Right ventricle myocardium inferior (tissue), 1 donor: Measurements from ENCODE around the gene OMP. TPM values are rescaled to one million over a fixed set of nuclear protein-coding genes. Genes with fewer than 3 reads are reported as not detected.
A peak's percentile ranks its signal among the peaks of the same experiment; 100 is the strongest.

Source experiments
- ATAC-seq: fragments of 200-7000 bp; cut with Tn5 transposase; one replicate; pipeline ENCODE4 v1.9.1; 2020; ENCODE audit warnings: mild to moderate bottlenecking, moderate library complexity
- DNase-seq: peaks from one replicate; pipeline ENCODE4 v3.0.0; 2021; ENCODE audit errors: missing footprints
- intact Hi-C: fragments of 100-400 bp; cut with DNase I; formaldehyde crosslinking; loops from one replicate; pipeline ENCODE4 v1.11.0; 2022
- total RNA-seq: library from RNA; stranded (reverse); fragmentation: NEBNext Ultra II Directional; extraction: Animal tissue kit (Norgen Biotek cat#: 25700); gene quantifications from one replicate; pipeline ENCODE4 v1.2.1, GENCODE V29; 2021
- donor health status: DM: no; HTN: yes; CAD: no; lungs with severe emphysema.

Gene OMP
- total RNA-seq, 1 donor from 2014 or later = not detected

DNA sequence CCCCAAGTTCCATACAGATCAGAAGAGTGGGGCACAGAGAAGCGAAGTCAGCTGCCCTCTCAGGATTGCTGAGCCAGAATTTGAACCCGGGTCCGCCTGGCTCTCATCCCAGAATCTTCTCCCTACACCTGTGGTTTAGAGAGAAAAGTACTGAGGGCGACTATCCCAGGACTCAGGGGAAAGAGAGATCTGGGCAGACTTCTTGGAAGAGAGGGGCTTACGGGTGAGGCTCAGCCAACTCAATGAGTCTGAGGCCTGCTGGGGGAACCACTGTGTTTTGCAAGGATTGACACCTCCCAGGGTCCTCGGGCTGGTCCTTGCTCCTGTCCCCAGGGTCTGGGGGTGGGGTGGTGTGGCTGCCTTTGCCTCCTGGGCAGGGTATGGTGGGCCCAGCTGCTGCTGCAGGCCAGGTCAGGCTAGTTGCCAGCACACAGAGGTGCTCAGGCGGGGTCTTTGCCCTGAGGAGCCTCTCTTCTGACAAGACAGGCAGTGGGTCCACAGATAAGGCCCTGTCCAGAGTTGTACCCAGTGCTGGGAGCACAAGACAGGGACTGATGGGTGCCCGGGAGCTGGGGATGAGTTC is 34.7 kb upstream of the OMP start:
- no peak for DNase-seq
- intact Hi-C loops = no loop called here

DNA sequence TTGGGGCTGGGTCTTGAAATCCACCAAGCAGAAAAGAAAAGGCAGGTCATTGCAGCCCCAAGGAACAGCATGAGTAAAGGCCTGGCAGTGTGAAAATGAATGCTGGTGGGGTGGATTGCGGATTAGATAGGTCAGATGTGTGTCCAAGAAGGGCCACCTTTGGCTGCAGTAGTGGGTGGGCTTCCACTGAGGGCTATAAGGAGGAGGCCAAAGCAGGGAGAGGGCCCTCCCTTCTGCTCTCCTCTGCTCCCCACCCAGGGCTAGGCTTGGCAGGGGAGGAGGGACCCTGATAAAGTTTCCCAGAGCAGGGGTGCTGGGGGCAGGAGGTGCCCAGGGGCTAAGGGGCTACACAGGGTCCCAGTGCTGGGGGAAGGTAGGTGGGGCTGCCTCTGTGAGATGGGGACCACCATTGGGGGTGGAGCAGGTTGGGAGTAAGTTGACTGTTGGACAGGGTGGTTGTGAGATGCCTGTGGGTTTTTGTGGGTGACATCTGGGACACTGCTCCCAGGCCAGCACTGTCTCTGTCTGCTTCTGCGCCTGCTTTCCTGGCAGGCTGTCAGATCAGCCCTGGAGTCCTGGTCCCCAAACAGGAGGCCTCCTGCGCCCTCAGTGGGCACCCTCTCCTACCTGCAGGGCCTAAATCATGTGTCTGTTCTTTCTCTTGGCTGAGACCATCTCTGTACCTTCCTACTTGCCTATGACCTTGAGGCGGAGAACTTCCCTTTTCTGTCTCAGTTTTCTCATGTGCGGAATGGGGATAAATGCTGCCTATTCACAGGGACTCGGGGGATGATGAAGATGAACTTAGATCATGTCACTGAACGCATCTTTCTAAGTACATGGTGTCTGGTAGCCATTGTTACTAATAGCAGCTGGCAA is 33.9 kb upstream of the OMP start:
- no peak for ATAC-seq
- DNase-seq = no peak
- intact Hi-C loops = no loop called here

More for the DNA sequence above, 34.7 kb upstream of the OMP start:
- no peak for ATAC-seq

DNA sequence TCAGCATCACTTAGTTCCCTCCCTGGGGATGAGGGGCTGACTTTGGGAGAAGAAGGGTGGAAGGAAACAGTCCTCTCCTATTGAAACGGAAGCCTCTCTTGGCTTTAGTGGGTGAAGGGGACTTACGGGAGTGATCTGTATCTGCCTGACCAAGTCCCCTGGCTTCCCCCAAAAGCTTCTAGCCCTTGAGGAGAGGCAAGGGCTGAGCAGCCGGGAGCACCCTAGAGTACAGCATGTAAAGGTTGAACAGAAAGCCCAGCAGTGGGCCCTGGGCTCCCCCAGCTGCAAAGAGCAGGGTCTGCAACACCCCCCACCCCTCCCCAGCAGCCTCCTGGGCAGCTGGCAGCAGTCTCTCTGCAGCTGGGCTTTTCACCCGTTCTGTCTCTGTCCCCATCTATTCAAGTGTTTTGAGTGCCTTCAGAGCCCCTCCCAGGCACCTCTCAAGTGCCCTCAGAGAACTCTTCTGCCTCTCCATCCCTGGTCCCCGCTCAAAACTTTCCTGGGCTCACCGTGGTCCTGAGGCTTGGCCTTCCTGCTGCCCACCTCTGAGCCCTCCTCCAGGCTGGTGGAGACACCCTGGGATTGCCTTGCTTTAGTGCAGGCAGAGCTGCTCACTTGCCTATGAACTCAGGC is 33.2 kb upstream of the OMP start:
- ATAC-seq (no peak), DNase-seq (no peak)
- intact Hi-C loops = no loop called here

DNA sequence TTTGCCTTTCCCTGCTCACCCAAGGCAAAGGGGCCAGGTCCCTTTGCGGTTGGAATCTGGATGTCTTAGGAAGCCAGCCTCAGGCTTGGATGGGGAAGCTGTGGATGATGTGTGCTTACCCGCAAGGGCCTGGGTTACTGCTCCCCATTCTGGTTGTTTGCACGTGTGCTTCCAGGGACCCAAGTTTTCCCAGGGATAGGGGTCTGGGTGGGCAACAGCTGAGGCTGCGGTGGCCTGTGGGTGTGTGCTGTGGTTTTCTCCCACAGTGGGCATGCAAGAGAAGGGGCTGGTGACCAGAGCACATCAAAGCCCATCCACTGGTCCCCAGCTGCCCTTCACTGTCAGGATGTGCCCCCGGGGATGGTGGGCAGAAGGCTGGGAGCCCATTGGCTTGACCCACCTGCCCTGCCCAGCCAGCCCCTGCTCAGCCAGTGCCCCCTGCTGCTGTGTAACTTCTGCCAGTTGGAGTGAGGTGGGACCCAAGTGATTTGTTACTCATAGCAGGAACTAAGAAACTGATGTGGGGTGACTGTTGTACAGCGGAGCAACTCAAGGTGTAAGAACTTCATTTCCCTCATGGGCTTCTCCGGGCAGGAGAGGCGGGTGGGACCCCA is 32.6 kb upstream of the OMP start:
- DNase-seq = no peak
- ATAC-seq = no peak

DNA sequence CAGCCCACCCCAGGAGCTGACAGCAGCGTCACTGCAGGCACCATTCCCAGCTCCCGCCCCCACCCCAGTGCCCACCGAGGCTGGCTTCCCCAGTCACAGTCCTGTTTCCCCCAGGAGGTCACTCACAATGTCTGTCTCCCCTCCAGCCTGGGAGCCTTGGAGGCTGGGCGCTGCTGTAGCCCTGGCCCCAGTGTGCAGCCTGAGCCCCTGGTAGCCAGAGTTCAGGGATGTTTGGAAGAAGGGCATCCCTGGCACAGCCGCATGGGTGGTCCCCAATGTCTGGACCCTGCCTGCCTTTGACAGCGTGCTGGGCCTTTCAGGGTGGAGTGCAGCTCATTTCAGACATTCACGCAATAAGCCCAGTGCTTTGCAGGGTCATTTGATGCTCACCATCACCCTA is 31.6 kb upstream of the OMP start:
- ATAC-seq (no peak), DNase-seq (no peak)
- intact Hi-C loops = no loop called here

More for the DNA sequence above, 32.6 kb upstream of the OMP start:
- intact Hi-C loops = no loop called here

DNA sequence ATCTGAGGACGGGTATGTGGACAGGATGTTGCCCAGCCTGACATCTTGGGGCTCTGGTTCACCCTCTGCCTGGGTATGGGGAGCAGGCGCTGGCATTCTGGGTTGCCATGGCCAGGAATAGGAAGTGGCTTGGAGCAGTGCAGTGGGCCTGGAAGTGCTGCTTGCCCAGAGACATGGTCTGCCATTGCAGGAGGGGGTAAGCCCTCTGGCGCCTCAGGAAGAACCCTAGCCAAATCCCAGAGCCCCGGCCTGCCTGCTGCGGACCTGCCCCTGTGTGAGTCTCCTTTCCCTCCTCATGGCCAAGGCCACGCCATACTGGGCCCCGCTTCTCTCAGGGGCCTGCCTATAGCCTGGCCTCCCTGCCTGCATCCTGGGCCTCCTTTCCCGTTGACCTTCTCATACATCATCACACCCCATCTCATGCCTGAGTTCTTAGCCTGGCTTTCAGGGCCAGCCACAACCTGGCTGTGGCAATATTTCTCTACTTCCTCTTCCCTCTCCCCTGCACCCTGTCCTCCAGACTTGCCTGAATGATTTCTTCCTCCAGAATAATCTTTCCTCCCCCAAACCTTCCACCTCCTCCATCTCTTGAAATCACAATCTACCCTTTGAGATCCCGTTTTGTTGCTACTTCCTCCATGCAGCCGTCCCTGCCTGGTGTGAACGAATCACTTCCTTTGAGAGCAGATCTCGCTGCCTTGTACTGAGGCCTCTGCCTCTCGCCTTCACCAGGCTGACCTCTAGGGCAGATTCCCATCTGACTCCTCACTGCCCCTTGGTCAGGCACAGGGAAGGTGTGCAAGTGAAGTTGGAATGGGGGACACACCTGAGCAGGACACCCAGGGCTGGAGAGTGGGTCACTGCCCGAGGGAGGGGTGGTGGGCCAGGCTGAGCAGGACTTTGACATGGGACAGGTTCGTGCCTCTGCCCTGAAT is 30.7 kb upstream of the OMP start:
- ATAC-seq (no peak), DNase-seq (no peak)
- intact Hi-C loops = no loop called here

DNA sequence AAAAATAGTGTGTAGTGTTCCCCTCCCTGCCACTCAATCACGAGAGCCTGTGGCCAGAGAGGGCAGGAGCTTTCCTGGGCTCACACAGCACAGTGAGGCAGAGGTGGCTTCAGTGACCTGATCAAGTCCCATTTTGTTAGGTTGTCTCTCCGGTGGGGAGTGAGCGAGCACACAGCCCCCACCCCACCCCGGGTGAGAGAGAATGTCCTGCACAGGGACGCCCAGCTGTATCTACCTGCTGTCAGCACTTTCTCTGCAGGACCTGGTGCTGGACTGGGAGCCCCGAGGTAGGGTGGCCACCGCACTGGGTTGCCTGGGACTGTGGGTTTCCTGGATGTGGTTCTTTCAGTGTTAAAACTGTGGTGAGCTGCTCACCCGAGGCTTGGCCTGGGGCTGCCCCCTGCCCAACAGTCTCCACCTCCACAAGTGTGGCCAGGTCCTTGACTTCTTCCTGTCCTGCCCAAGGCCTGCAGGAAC is 29.8 kb upstream of the OMP start:
- ATAC-seq = no peak
- intact Hi-C loops = no loop called here
- no peak for DNase-seq

DNA sequence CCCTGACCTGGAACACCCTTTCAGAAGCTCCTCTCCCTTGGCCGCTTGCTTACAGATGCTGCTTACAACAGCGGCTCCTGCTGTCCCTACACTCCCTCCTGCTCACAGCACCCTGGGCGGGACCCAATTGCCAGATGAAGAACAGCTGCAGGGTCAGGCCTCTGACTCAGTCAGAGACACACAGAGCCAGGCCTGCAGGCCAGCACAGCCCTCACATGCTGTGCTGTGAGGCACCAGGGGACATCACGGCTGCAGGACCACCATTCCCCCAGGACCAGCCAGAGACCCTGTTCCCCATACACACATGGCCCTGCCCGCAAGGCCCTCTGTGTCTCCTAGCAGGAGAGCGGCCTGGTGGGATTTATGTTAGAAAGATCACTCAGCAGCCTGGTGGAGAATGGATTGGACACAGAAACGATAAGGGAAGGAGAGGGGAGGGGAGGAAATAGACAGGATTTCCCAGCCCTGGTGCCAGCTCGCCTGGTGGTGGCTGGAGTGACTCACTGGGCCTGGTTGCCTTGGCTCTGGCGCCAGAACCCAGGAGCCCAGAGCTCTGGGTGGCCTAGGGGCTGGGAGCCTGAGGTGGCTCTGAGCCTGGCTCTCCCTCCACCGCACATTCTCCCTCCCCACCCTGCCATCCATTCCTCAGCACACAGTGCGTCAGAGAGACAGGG is 29.2 kb upstream of the OMP start:
- DNase-seq (peak; percentile 90), ATAC-seq (peak; percentile 98)
- intact Hi-C loops = no loop called here

DNA sequence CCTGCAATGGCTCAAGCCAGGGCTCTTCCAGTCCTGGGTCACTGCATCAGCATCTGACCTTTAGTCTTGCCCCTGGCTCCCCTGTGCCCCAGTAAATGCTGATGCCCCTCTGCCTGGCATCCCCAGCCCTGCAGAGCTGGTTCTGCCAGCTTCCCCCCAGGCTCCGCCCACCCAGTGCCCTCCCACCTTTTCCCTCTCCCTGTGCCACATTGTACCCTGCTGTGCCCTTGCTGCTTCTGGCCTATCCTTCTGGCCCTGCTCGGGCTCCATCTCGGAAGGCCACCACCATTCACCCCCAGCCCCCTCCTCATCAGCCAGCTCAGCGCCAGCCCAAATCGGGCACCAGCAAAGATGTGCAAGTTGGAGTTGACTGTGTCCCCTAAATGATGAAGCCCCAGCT is 28.4 kb upstream of the OMP start:
- intact Hi-C loops = no loop called here
- ATAC-seq (peak; percentile 6), DNase-seq (no peak)

DNA sequence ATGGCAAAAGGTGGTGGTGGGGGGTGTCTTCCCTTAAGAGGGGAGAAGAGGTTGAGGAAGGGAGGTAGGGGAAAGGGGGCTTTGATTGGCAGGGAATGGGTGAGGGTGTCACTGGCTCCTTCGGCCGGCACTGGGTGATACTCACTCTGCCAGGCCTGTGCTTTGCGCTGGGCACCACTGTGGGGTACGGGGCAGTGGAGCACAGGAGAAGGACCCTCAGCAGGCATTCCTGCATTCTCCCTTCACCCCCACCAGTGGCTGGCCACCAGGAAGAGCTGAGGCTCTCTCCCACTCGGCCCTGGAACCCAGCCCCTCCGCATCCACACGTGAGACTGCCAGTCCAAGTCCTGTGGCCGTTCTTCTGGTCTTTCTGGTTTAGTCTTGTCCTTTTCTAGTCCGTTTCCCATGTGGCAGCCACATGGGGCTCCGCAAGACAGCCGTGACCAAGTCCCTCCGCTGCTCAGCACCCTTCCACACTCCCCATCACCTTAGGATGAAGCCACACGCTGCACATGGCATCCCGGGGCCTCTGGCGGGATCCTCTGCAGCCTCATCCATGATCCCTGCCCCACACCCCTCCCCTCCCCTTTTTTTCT is 27.9 kb upstream of the OMP start:
- intact Hi-C loops = no loop called here
- DNase-seq = no peak
- ATAC-seq = no peak

DNA sequence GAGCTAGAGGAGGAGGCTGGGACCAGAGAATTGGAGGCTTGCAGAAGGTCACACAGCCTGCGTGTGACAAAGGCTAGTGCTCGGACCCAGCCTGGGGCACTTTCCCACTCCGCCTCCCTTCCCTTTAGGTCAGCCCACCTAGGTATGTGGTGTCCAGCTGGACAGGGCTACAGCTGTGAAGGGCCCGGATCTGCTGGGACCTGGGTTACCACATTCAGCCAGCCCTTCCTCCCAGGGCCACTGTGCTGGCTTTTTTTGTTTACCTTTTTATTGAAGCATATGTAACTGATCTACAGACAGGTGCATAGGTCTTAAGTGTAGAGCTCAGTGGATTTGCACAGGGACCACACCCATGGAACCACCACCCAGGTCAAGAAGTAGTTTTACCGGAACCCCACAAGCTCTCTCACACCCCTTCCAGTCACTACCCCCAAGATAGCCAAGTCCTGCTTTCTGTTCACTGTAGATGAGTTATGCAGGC is 27.2 kb upstream of the OMP start:
- intact Hi-C loops = no loop called here
- no peak for DNase-seq
- no peak for ATAC-seq

DNA sequence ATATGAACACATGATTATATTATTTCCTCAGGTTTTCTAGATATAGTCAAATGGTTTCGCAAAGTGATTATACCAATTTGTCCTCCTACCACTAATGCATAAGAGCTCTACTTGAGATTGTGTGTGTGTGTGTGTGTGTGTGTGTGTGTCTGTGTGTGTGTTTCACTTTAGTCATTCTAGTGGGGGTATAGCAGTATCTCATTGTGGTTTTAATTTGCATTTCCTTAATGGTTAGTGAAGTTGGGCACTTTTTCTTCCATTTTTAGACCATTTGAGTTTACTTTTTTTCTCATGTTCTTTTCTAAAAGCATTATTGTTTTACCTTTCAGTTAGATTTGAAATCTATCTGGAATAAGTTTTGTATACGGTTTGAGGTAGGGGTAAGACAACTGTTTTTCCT is 23.0 kb upstream of the OMP start:
- ATAC-seq (no peak), DNase-seq (no peak)
- intact Hi-C loops = no loop called here

DNA sequence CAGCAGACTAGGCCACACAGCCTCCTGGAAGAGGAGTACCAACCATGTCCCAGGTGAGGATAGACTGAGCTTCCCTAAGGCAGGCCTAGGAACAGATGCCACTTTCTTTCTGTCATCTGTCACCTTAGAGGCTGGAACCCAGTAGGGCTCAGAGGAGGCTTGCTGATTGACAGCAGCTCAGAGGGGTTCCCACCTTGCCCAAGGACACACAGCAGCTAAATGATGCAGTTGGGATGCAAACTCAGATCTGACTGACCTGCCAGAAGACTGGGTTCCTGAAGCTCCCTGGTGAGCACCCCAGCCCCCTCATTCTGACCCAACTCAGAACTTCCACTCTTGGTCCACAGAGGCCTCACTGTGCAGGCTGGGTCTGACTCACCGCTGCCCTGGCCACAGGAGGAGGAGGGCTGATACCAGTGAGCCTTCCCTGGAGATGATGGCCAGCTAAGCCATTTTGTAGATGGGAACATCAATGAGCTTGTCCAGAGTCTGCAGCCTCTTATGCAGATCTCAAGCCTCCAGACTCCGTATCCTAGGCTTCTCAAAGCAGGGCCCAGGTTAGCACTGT is 21.9 kb upstream of the OMP start:
- intact Hi-C loops = no loop called here
- DNase-seq (no peak), ATAC-seq (no peak)

DNA sequence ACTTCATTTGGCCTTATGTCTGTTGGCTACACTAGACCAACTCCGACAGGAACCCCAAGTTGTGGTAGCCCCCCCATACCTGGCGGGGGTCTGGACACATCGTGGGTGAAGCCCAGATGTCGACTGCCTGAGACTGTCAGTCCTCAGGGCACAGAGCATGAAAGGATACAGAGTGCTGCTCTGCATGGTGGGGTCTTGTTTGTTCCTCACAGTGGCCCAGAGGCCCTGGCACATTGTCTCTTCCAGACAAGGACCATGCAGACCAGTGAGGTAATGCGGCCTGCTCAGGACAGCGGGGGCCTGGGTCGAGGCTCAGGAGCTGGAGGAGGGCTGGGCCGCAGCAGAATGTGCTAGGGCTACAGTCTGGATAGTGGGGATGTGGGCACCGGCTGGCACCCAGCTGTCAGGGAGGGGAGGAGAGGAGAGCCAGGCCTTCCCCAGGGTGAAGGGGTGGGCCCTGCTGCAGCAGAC is 21.2 kb upstream of the OMP start:
- intact Hi-C loops = no loop called here
- ATAC-seq (no peak), DNase-seq (no peak)

DNA sequence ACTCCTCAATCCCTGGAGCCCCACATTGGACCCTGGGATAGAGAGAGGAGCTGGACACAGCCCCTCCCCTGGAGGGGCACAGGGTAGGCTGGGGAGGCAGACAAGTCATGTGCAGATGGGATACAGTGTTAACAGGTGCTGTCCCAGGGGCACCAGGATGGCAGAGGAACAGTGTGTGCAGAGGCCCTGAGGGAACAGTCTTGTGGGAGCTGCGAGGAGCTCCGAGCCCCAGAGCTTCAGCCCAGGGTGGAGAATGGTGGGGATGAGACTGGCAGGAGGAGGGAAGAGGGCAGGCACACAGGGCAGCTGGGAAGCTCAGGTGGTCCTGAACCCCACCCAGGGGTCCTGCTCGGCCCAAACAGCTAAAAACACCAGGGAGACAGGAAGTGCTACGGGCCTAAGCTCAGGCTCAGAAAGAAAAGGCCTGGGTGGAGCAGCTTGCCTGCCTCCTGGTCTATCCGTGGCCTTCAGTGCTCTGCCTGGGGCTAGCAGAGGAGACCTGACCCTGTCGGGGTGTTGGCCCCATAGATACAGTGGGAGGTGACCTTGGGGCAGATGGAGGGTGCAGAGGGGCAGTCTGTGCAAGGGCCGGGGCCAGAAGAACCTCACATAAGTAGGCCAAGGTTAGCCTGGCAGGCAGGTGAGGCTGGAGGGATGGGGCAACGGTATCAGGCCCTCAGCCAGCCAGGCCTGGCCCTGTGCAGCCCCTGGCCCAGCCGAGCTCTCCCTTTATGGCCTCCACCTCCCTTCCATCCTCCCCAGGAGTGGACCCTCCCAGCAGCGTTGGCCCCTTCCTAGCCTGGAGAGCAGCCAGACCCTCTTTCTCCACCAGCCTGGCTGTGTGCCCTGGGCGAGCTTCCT is 20.4 kb upstream of the OMP start:
- peak; percentile 23 for ATAC-seq
- intact Hi-C loops = no loop called here
- DNase-seq = no peak
